Activated CD4-positive, alpha-beta T cell treated with anti-CD3 and anti-CD28 coated beads for 36 hours (primary cell): ENCODE results near the gene NOP9. TPM values are rescaled to one million over a fixed set of nuclear protein-coding genes. Genes with fewer than 3 reads are reported as not detected.

ENCODE experiments used
- ATAC-seq: fragments of 200-7000 bp; cut with Tn5 transposase; one replicate; pipeline ENCODE4 v1.10.0; 2021; ENCODE audit warnings: mild to moderate bottlenecking, moderate library complexity
- CTCF ChIA-PET: fragments of 350-600 bp; sonication (Branson Sonifier 250); formaldehyde crosslinking; loops from one replicate; lab custom pipeline; 2021; ENCODE audit warnings: antibody characterized with exemption; lab: Charles Lee
- POLR2A ChIA-PET: fragments of 350-600 bp; sonication (Branson Sonifier 250); formaldehyde crosslinking; loops from one replicate; lab custom pipeline; 2021; ENCODE audit warnings: antibody characterized with exemption, inconsistent platforms; lab: Charles Lee
- DNase-seq: peaks from one replicate; pipeline ENCODE4 v3.0.0-alpha.2; 2020
- H3K27ac Mint-ChIP-seq: one replicate; pipeline ENCODE4 v1.8.0; 2021; ENCODE audit warnings: mixed read lengths
- H3K27me3 Mint-ChIP-seq: one replicate; pipeline ENCODE4 v1.8.0; 2021; ENCODE audit warnings: mixed read lengths
- H3K36me3 Mint-ChIP-seq: one replicate; pipeline ENCODE4 v1.8.0; 2021; ENCODE audit warnings: low read depth, mixed read lengths
- H3K4me1 Mint-ChIP-seq: one replicate; pipeline ENCODE4 v1.8.0; 2021; ENCODE audit warnings: mixed read lengths
- H3K4me3 Mint-ChIP-seq: one replicate; pipeline ENCODE4 v1.8.0; 2021; ENCODE audit warnings: mild to moderate bottlenecking, moderate library complexity, mixed read lengths
- H3K9me3 Mint-ChIP-seq: one replicate; pipeline ENCODE4 v1.8.0; 2021; ENCODE audit warnings: low read depth, mixed read lengths
- intact Hi-C, 2 experiments: fragments of 100-400 bp; cut with DNase I in 1 of 2; cut with micrococcal nuclease in 1 of 2; formaldehyde crosslinking; loops; one replicate each; pipeline versions ENCODE4 v1.14.2 to v1.15.1; 2022 to 2024; cut with DNase I, micrococcal nuclease
- total RNA-seq, 2 experiments: library from RNA; stranded (reverse); gene quantifications; one replicate each; pipeline ENCODE4 v1.2.3, GENCODE V29; 2021

The NOP9 gene, protein sequence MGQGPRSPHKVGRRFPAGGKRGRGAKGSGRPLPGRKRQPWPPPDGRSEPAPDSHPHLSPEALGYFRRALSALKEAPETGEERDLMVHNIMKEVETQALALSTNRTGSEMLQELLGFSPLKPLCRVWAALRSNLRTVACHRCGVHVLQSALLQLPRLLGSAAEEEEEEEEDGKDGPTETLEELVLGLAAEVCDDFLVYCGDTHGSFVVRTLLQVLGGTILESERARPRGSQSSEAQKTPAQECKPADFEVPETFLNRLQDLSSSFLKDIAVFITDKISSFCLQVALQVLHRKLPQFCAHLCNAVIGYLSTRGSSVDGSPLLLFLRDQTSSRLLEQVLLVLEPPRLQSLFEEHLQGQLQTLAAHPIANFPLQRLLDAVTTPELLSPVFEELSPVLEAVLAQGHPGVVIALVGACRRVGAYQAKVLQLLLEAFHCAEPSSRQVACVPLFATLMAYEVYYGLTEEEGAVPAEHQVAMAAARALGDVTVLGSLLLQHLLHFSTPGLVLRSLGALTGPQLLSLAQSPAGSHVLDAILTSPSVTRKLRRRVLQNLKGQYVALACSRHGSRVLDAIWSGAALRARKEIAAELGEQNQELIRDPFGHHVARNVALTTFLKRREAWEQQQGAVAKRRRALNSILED
- total RNA-seq: 10 to 100 TPM; 24.4 to 32.5 TPM

GRCh38 chr14:24299255-24300191 lies at the start of gene NOP9, which contains the start of gene DHRS1:
Gene NOP9 (plus strand): TSS chr14:24299850. CDS start chr14:24299955, 105 bp downstream.
Gene DHRS1 (minus strand): TSS chr14:24299780. CDS start chr14:24299106, 674 bp downstream.
- H3K27me3 Mint-ChIP-seq: no peaks in the 10 kb centered on the region
- peak; percentile 96 for DNase-seq
- ATAC-seq: peak; percentile 67
- POLR2A ChIA-PET: interaction anchor here (0.5 to 1.7 kb wide), 6 partner anchors 11 to 422 kb away, joined by 3 to 12 read pairs (median 3); partner anchors contain the start of genes DCAF11, NRL and TINF2
- H3K9me3 Mint-ChIP-seq: no peaks in the 10 kb centered on the region
- CTCF ChIA-PET: interaction anchor here (0.6 to 16.5 kb wide), 18 partner anchors 9 to 189 kb away, joined by 3 to 430 read pairs (median 6); partner anchors contain the start of genes CHMP4A, CIDEB, DCAF11 and GMPR2
- intact Hi-C loops: loop anchor here (1.0 to 5.0 kb wide), 14 partner anchors 28 to 287 kb away; partner anchors contain the start of genes CHMP4A (in 2 of the 2), CARMIL3 (in 1 of the 2), DCAF11 (in 1 of the 2) and EMC9 (in 1 of the 2)
- peak within 1 kb of the TSS; percentile 77 for H3K27ac Mint-ChIP-seq
- H3K4me1 Mint-ChIP-seq: peaks cover 51% of the 10 kb centered on the region
- H3K4me3 Mint-ChIP-seq: peak within 1 kb of the TSS; percentile 91
- H3K36me3 Mint-ChIP-seq: peaks cover 37% of the 10 kb centered on the region

DNA sequence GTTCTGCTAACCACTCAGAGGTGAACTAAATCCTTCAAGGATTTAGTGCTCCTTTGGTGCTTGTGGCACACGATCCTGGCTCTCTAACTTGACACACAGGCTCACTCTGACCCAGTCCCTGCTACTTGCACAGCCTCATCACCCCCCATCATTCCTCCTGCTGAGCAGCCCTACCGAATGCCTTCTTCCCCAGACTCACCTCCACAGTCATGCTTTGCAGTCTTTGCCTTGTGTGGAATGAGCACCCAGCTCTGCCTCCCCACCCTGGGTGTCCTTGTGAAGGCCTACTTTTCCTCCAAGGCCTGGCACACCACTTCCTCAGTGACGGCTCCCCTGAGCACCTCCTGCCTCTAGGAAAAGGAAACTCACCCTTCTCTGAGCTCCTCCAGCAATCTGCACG lies 49.3 kb upstream of the NOP9 start:
- Mint-ChIP-seq H3K27ac (peak overlapping the region; percentile 67), H3K27me3 (no peaks in the 10 kb centered on the region), H3K4me3 (no peak overlapping the region), H3K36me3 (peaks cover 13% of the 10 kb centered on the region), H3K9me3 (no peaks in the 10 kb centered on the region), H3K4me1 (peaks cover 33% of the 10 kb centered on the region)
- intact Hi-C loops: no loop called here
- DNase-seq (no peak), ATAC-seq (no peak)
- POLR2A ChIA-PET: interaction anchor here (1.0 kb wide), 1 partner anchor 81 kb away, joined by 3 read pairs; no protein-coding TSS in a partner anchor
- CTCF ChIA-PET: interaction anchor here (1.4 to 2.7 kb wide), 3 partner anchors 8 to 34 kb away, joined by 3 to 18 read pairs (median 16); partner anchors contain the start of genes MDP1, RABGGTA and TINF2

DNA sequence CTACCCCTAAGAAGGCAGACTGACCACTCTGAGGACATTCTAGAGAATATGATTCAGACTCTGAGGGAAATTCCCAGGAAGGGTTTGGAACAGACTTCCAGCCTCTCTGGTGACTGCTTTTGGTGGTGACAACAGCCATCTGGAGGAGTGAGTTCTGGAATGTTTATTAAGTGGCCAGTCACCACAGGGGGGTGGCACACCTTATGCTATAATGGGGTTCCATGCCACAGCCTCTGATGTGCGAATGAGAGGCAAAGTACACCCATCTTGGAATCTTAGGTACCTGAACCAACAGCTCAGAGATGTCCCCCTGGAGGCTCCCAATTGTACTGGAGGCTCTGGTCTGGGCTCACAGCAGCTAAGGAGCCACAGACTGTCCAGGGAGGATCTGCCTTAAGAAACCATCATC lies 47.8 kb upstream of the NOP9 start:
- Mint-ChIP-seq H3K27ac (no peak overlapping the region), H3K27me3 (no peaks in the 10 kb centered on the region), H3K36me3 (peaks cover 16% of the 10 kb centered on the region), H3K4me3 (no peak overlapping the region), H3K4me1 (peaks cover 29% of the 10 kb centered on the region), H3K9me3 (no peaks in the 10 kb centered on the region)
- ChIA-PET CTCF (interaction anchor here (2.0 to 2.7 kb wide), 3 partner anchors 10 to 57 kb away, joined by 6 to 18 read pairs (median 16); partner anchors contain the start of genes RABGGTA and TINF2), POLR2A (no interaction called here)
- ATAC-seq (no peak), DNase-seq (no peak)
- intact Hi-C loops: no loop called here

- CTCF ChIA-PET: interaction anchor here (2.0 to 2.7 kb wide), 3 partner anchors 11 to 56 kb away, joined by 6 to 18 read pairs (median 16); partner anchors contain the start of genes RABGGTA and TINF2
- POLR2A ChIA-PET: no interaction called here
- H3K9me3 Mint-ChIP-seq: no peaks in the 10 kb centered on the region
- DNase-seq (no peak), ATAC-seq (no peak)
- no peaks in the 10 kb centered on the region for H3K27me3 Mint-ChIP-seq
- H3K36me3 Mint-ChIP-seq: peaks cover 15% of the 10 kb centered on the region
- no peak overlapping the region for H3K27ac Mint-ChIP-seq
- intact Hi-C loops: no loop called here
- peaks cover 25% of the 10 kb centered on the region for H3K4me1 Mint-ChIP-seq
- no peak overlapping the region for H3K4me3 Mint-ChIP-seq
These were observed 47.1 kb upstream of the NOP9 start for GRCh38 chr14:24252289-24253124.

DNA sequence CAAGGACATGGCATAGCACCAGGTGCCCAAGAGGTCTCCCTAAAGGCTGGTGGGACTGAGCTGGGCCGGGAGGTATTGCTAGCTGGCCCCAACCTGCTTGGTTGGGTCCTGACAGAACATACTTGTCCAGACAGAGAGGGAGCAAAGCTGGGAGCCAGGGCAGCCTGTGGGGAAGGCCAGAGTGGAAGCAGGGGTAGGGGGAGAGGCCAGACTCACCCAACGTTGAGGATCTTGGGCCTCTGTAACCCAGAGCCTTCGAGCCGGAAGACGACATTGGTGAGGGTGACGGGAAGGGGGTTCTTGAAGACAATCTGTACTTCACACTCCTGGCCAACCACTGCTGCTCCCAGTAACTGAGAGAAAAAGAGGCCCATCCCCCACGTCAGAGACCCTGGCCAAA lies 45.7 kb upstream of the NOP9 start:
- CTCF ChIA-PET: no interaction called here
- no peak overlapping the region for H3K27ac Mint-ChIP-seq
- H3K9me3 Mint-ChIP-seq: no peaks in the 10 kb centered on the region
- ATAC-seq (no peak), DNase-seq (no peak)
- POLR2A ChIA-PET: no interaction called here
- H3K36me3 Mint-ChIP-seq: peaks cover 14% of the 10 kb centered on the region
- H3K4me3 Mint-ChIP-seq: no peak overlapping the region
- intact Hi-C loops: no loop called here
- H3K4me1 Mint-ChIP-seq: peaks cover 18% of the 10 kb centered on the region
- no peaks in the 10 kb centered on the region for H3K27me3 Mint-ChIP-seq

GRCh38 chr14:24254630-24255392 lies 44.8 kb upstream of the NOP9 start:
- intact Hi-C loops: no loop called here
- Mint-ChIP-seq H3K36me3 (peaks cover 14% of the 10 kb centered on the region), H3K27me3 (no peaks in the 10 kb centered on the region), H3K9me3 (no peaks in the 10 kb centered on the region), H3K4me1 (peaks cover 12% of the 10 kb centered on the region), H3K4me3 (no peak overlapping the region), H3K27ac (no peak overlapping the region)
- DNase-seq (no peak), ATAC-seq (no peak)
- ChIA-PET POLR2A (interaction anchor here (1.1 kb wide), 1 partner anchor 8 kb away, joined by 3 read pairs; no protein-coding TSS in a partner anchor), CTCF (no interaction called here)

DNA sequence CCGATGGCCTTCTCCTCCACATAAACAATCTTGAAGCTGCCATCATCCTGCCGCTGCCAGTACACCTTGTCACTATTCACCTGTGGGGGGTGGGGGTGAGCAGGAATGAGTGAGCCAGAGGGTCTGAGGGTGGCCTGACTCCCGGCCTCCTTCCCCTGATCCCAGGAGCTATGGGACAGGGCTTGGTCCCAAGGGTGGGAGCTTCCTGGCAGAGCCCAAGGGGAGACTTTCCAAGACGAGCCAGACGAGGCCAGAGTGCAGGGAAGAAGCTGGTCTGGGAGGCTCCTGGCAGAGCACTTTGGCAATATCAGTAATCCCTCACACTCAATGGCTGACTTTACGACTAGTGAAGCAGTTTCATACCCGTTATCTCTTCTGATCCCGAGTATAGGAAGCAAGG lies 44.2 kb upstream of the NOP9 start:
- DNase-seq: no peak
- POLR2A ChIA-PET: interaction anchor here (1.1 kb wide), 1 partner anchor 9 kb away, joined by 3 read pairs; no protein-coding TSS in a partner anchor

GRCh38 chr14:24255931-24256711 lies 43.5 kb upstream of the NOP9 start:
- Mint-ChIP-seq H3K36me3 (peaks cover 17% of the 10 kb centered on the region), H3K4me1 (no peaks in the 10 kb centered on the region), H3K27ac (no peak overlapping the region), H3K4me3 (no peak overlapping the region), H3K27me3 (no peaks in the 10 kb centered on the region), H3K9me3 (no peaks in the 10 kb centered on the region)
- ATAC-seq (no peak), DNase-seq (no peak)
- intact Hi-C loops: no loop called here
- ChIA-PET CTCF (interaction anchor here (1.0 kb wide), 1 partner anchor 51 kb away, joined by 3 read pairs; no protein-coding TSS in a partner anchor), POLR2A (interaction anchor here (1.1 kb wide), 1 partner anchor 10 kb away, joined by 3 read pairs; no protein-coding TSS in a partner anchor)

More for the DNA sequence above, 44.2 kb upstream of the NOP9 start:
- H3K27me3 Mint-ChIP-seq: no peaks in the 10 kb centered on the region
- no peak overlapping the region for H3K27ac Mint-ChIP-seq
- intact Hi-C loops: no loop called here
- H3K9me3 Mint-ChIP-seq: no peaks in the 10 kb centered on the region
- no peak overlapping the region for H3K4me3 Mint-ChIP-seq
- ATAC-seq: no peak
- H3K36me3 Mint-ChIP-seq: peaks cover 14% of the 10 kb centered on the region
- peaks cover 6% of the 10 kb centered on the region for H3K4me1 Mint-ChIP-seq
- CTCF ChIA-PET: no interaction called here

GRCh38 chr14:24256960-24257359 lies 42.7 kb upstream of the NOP9 start:
- ChIA-PET CTCF (interaction anchor here (1.0 kb wide), 1 partner anchor 50 kb away, joined by 3 read pairs; no protein-coding TSS in a partner anchor), POLR2A (no interaction called here)
- H3K36me3 Mint-ChIP-seq: peaks cover 18% of the 10 kb centered on the region
- H3K9me3 Mint-ChIP-seq: no peaks in the 10 kb centered on the region
- intact Hi-C loops: no loop called here
- DNase-seq: no peak
- ATAC-seq: no peak
- no peaks in the 10 kb centered on the region for H3K4me1 Mint-ChIP-seq
- no peak overlapping the region for H3K4me3 Mint-ChIP-seq
- no peaks in the 10 kb centered on the region for H3K27me3 Mint-ChIP-seq
- H3K27ac Mint-ChIP-seq: no peak overlapping the region
